GM12873 (cell line): ENCODE data around the gene NDUFS7.

Experiments used
- TF ChIP-seq, protein P1 (sequence below): IDR thresholded peaks from 2 replicates; pipeline ENCODE4 v1.5.1; 2012; ENCODE audit warnings: low read depth, mild to moderate bottlenecking, moderate library complexity, low read length, control low read depth; ENCODE audit not compliant: insufficient read depth; ENCODE audit errors: missing control alignments

Gene NDUFS7

DNA sequence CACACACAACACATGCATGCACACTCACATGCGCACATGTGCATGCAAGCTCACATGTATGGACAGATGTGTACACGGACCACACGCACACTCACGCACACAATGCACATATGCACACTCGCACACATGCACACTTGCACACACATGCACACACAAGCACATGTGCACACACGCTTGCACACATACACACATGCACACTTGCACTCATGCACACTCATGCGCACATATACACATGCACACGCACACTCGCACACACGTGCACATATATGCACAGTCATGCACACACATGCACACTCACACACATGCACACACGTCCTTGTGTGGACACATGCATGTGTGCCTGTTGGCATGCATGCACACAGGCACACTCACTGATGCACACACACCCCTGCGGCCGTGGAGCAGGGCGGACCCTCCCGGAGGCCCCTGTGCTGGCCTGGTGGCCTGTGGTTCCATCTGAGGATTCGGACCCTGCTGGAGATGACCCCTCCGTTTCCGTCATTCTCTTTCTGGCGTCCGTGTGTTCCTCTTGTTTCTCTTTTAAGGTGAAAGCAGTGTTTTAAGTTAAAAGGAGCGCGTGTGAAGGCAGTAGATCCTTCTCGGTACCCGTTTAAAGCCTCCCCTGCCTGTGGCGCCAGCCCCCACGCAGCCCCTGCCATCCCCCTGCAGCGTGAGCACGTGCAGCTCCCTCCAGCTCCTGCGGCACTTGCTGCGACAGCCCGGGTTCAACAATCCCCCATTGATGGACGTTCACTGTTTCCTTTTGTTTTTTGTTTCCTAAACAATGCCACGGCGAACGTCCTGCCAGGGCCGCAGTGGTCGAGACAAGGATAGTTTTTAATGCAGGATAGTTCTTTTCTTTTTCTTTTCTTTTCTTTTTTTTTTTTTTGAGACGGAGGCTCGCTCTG, 5.6 kb downstream of the NDUFS7 start:
- TF ChIP-seq, protein P1, sequence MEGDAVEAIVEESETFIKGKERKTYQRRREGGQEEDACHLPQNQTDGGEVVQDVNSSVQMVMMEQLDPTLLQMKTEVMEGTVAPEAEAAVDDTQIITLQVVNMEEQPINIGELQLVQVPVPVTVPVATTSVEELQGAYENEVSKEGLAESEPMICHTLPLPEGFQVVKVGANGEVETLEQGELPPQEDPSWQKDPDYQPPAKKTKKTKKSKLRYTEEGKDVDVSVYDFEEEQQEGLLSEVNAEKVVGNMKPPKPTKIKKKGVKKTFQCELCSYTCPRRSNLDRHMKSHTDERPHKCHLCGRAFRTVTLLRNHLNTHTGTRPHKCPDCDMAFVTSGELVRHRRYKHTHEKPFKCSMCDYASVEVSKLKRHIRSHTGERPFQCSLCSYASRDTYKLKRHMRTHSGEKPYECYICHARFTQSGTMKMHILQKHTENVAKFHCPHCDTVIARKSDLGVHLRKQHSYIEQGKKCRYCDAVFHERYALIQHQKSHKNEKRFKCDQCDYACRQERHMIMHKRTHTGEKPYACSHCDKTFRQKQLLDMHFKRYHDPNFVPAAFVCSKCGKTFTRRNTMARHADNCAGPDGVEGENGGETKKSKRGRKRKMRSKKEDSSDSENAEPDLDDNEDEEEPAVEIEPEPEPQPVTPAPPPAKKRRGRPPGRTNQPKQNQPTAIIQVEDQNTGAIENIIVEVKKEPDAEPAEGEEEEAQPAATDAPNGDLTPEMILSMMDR, result no peak

DNA sequence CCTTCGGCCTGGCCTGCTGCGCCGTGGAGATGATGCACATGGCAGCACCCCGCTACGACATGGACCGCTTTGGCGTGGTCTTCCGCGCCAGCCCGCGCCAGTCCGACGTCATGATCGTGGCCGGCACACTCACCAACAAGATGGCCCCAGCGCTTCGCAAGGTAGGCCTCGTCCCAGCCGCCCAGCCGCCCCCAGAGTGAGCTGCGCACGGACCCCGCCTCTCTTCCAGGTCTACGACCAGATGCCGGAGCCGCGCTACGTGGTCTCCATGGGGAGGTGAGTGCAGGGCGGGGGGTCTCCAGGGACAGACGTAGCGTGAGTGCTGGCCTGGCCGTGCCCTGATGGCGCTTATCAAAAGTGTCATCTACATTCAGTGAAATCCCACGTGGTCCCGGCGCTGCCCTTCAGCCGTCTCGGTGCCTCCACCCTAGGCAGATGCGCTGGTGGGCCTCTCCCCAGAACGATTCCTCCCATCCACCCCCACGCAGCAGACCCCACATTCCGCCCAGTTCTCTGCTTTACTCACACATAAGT, 7.2 kb downstream of the NDUFS7 start:
- TF ChIP-seq, protein P1, result no peak

DNA sequence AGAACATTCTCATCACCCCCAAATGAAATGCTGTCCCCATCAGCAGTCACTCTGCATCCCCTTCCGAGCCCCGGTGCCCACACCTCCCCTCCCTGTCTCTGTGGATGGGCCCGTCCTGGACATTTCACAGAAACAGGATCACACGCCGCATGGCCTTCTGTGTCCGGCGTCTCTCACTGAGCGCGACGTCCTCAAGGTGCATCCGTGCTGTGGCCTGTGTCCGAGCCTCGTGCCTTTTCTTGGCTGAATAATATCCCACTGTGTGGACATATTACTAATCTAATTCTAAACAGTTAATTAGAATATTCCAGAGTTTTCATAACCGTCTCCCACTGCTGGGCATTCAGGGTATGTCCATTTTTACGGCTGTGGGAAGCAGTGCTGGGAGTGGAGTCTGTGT, 8.7 kb downstream of the NDUFS7 start:
- TF ChIP-seq, protein P1, result no peak

DNA sequence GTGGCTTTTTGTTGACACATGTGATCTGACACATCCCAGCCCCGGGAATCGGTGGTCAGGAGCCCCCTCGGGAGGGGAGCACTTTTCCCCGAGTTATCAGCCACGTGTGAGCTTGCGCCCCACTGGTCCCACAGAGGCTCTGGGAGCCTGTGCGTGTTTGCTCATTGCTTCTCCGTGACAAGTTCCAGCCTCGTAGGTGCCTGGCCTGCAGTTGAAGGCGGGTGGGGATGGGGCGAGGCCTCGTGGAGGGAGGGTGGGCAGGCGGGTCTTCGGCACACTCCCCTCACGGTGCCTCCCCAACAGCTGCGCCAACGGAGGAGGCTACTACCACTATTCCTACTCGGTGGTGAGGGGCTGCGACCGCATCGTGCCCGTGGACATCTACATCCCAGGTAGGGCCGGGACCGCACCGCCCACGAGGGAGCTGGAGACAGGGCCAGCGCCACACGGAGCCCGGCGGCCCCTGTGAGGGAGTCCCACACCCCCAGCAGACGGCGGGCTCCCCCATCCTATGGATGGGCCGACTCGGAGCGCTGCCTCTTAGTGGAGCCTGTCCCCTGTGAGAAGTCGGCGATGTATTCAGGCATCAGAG, 9.3 kb downstream of the NDUFS7 start:
- TF ChIP-seq, protein P1, result no peak

DNA sequence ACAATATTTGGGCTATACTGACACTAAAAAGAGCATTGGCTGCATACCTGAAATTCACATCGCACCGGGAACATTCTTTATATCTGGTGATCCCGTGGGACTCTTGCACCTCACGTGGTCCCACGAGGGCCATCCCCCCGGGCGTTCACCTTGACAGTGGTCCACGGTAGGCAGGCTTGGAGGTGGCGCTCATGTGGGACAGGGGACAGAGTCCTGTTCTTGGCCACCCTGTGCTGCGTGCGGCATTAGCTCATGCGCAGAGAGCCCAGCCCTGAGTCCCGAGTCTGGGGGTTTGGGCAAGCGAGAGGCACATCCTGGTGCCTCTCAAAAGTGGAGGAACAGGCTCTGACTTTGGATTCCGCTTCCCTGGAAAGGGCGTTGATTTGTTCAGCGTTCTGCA, 10.1 kb downstream of the NDUFS7 start:
- TF ChIP-seq, protein P1, result no peak

DNA sequence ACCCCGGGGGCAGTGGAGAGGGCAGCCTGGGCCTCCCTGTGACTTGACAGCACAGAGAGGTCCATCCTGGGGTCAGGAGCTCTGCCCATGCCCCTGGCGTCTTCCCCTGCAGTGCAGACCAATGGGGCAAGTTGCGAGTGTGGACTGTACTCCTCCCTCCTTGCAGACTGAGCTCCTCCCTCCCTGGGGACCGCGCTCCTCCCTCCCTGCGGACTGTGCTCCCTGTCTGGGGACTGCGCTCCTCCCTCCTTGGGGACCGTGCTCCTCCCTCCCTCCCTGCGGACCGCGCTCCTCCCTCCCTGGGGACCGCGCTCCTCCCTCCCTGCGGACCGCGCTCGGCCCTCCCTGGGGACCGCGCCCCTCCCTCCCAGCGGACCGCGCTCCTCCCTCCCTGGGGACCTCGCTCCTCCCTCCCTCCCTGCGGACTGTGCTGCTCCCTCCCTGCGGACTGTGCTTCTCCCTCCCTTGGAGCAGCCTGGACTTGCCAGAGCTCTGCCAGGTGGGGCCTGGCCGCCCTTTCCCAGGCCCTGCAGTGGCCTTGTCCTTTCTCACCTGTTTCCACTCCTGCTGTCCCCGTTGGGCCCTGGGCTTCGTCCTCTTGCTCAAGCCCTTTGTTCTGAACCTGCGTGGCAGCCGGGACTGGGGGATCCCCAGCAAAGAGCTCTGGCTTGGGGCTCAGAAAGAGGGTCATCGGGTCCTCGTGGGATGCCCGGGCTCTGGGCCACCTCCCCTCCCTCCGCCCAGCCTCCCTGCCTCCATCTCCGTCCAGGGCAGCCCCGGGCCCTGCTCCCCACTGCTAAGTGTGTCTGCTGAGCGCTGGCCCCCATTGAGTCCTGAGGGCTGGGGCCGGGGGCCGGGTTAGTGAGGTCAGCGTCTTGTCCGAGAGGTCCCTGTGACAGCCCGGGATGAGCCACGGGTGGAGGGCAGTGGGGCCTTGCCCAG, 10.8 kb downstream of the NDUFS7 start:
- TF ChIP-seq, protein P1, result no peak
